Right ventricle myocardium inferior (tissue), 1 donor: ENCODE measurements around the gene MAGI2. TPM values are rescaled to one million over a fixed set of nuclear protein-coding genes. Genes with fewer than 3 reads are reported as not detected.
A peak's percentile ranks its signal among the peaks of the same experiment; 100 is the strongest.

ENCODE experiments used
- ATAC-seq: fragments of 200-7000 bp; cut with Tn5 transposase; one replicate; pipeline ENCODE4 v1.9.1; 2020; ENCODE audit warnings: mild to moderate bottlenecking, moderate library complexity
- DNase-seq: peaks from one replicate; pipeline ENCODE4 v3.0.0; 2021; ENCODE audit errors: missing footprints
- intact Hi-C: fragments of 100-400 bp; cut with DNase I; formaldehyde crosslinking; loops from one replicate; pipeline ENCODE4 v1.11.0; 2022
- total RNA-seq: library from RNA; stranded (reverse); fragmentation: NEBNext Ultra II Directional; extraction: Animal tissue kit (Norgen Biotek cat#: 25700); gene quantifications from one replicate; pipeline ENCODE4 v1.2.1, GENCODE V29; 2021
- donor health status: DM: no; HTN: yes; CAD: no; lungs with severe emphysema.

Gene MAGI2
- total RNA-seq, 1 donor from 2014 or later = 3.1 TPM

DNA sequence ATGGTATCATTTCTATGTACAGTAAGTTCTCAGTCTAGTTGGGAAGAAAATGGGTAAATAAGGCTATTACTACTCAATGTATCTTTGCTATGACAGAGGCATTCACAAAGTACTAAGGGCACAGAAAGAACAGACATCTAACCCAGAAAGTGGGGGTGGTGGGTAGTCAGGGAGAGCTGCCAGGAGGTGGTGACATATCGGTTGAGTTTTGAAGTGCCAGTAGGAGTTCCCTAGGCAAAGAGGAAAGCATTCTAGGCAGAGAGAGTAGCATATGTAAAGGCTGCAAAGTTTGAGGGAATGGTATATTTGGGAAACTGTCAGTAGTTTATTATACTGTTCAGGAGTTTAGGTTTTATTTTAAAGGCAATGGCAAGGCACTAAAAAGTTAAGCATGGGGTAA lies 1372.1 kb downstream of the MAGI2 start:
- intact Hi-C loops = no loop called here
- no peak for ATAC-seq
- DNase-seq = no peak

DNA sequence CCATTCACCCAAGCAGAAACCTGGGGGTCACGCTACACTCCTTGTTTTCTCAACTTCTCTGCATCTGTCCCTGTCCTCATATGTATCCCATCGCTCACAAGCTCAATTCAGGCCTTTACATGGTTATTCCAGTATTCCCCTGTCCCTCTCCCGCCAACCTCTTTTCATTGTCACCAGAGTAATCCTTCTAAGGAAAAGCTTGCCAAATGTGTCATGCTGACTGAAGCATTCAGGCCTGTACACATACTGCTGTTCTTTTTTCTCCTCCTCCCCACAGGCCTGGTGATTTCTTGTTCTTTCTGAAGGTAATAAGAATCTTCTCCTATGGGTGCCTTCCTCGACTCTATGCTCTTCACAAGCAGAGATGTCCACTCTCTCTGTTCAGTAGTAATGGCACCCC lies 1372.7 kb downstream of the MAGI2 start:
- intact Hi-C loops = no loop called here
- no peak for ATAC-seq
- no peak for DNase-seq

DNA sequence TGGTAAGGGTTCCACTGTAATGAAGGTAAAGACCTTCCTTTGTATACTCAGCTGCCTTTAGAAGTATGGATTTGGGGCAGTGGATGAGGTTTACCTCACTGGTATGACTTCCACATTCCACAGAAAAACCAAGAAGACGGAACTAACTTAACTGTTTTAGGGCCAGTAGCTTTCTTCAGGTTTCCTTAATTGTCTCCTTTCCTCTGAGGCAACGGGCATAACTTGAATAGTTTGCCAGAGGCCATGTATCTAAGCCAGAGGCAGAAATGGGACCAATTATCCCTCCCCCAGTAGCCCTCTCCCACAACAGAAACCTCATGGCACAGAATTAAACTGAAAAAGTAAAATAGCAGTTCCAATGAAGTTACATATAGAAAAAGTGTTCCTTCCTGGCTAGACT lies 1373.2 kb downstream of the MAGI2 start:
- ATAC-seq (no peak), DNase-seq (no peak)
- intact Hi-C loops = no loop called here

DNA sequence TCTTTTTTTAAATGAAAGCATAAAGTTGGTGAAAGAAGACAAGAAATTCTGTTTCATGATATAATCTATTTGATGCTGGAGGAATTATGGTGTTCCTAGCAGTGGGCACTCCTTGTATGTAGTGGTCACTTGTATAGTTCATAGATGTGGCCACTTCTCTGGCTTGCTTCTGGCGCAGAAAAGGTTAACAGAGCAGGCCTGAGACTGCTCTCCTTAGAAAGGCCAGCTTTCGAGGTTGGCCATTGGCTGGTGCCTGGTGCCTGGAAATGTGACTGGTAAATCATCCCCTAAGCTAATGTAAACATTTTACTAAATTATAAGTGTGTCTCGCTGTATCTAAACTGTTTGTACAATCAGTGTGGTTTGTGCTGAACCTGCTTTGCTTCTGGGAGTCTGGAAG lies 1378.8 kb downstream of the MAGI2 start:
- intact Hi-C loops = no loop called here
- ATAC-seq (no peak), DNase-seq (no peak)

GRCh38 chr7:78073609-78074382 lies 1379.7 kb downstream of the MAGI2 start:
- intact Hi-C loops = no loop called here
- no peak for ATAC-seq
- no peak for DNase-seq

DNA sequence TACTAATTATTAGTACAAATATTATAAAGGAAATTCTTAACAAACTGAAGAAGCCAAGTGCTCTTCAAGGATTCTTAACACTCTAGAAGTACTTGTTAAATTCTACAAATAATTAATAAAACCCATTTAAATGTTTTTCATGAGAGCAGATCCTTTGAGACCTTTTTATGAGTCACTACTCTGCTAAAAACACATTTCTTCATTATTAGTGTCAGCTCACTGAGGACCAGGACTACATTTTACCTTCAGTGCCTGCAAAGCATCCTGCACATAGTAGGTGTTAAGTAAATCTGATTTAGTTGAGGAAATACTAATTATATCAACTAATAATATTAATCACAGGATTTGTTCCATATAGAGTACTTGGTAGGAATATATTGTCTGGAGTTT lies 1381.3 kb downstream of the MAGI2 start:
- ATAC-seq = no peak
- intact Hi-C loops = no loop called here
- DNase-seq = no peak

DNA sequence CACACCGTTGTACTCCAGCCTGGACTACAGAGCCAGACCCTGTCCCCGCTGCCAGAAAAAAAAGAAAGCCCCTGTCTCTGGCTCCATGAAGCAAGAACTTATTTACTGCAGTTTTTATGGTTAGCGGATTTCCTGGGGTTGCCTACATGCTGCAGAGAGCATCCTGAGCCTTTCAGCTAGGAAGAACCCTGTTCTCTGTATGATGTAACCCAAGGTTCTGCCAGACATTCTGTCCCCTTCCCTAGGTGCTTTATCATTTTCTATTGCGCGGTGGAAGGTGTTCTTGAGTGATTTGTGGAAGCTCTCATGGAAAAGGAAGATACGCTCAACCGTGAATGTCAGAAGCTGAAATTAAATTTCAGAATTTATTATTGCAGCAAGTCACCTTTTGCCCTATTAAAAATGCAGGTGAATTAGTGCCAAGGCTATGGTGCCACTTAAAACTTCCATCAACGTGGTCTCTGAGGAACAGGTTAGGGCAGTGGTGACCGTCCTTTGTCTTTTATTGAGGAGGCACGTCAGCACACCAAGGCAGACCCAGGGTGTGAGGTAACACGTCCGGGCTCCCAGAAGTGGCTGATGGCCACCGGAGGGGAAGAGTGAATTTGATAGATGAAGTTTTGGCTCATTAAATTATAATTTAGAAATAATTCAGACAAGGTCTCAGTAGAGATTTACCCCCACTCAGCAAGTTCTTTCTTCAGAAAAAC lies 1381.8 kb downstream of the MAGI2 start:
- ATAC-seq = no peak
- DNase-seq = no peak

DNA sequence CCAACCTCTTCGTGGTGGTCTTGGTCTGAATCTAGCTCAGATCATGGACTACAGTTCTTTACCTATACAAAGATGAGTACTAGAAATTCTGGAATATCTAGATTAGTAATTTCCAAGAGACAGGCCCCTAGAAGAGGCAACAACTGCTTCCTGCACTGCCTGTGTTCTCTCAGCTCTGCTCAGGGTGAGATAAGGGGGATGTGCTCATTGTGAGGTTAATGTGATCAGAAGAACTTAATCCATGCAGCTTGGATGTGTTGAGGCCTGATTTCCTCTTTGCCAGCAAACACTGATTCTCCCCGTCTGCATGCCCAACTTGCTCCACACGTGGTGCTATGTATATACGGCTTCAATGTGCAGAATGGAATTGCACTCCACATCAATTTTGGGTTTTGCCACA lies 1386.9 kb downstream of the MAGI2 start:
- intact Hi-C loops = no loop called here
- ATAC-seq (no peak), DNase-seq (no peak)

More for the DNA sequence above, 1381.8 kb downstream of the MAGI2 start:
- intact Hi-C loops = no loop called here

GRCh38 chr7:78063758-78064157 lies 1389.7 kb downstream of the MAGI2 start:
- intact Hi-C loops = no loop called here
- ATAC-seq (no peak), DNase-seq (no peak)

- DNase-seq (no peak), ATAC-seq (no peak)
Measured at GRCh38 chr7:78062214-78062613, 1391.3 kb downstream of the MAGI2 start.

DNA sequence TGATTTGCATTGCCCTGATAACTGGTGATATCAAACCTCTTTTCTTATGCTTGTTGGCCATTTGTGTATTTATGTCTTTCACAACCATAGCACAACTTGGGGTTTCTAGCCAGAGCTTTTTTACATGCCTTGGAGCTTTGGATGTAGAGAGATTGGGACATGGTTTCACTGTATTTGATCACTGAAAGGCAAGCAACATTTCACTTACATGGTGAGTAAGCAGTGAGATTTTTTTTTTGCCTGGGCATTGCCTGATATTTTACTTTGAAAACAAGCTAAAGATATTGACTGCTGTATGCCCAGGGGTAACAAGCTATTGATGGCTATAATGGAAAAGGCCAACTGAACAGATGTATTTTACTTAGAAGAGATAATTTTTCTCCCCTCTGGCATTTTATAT lies 1395.9 kb downstream of the MAGI2 start:
- DNase-seq (no peak), ATAC-seq (no peak)
- intact Hi-C loops = no loop called here

More at GRCh38 chr7:78062214-78062613, 1391.3 kb downstream of the MAGI2 start:
- intact Hi-C loops = no loop called here

- DNase-seq (no peak), ATAC-seq (no peak)
- intact Hi-C loops = no loop called here
Measured at GRCh38 chr7:78055599-78055998, 1397.9 kb downstream of the MAGI2 start.

DNA sequence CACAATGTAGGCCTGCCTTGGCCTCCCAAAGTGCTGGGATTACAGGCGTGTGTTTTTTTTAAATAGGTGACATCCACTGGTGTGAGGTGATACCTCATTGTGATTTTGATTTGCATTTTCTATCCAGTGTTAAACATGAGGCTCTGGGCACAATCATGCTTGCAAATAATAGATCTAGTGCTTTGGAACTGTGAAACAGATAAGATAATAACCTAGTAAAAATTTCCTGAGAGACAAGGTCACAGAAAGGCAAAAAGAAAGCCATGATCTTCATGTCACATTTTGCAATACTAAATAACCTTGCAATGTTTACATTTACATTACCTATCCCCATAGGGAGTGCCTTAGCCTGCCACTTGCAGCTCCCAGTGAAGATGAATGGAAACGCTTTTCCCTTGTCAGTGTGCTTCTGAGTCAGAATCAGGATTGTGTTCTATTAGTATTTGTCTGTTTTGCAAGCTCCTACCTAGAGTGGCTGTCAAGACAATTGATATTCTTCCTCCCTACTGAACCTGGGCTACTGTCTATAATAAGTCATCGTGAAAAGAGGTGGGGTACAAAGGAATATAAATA lies 1398.4 kb downstream of the MAGI2 start:
- ATAC-seq (no peak), DNase-seq (no peak)
- intact Hi-C loops = no loop called here

DNA sequence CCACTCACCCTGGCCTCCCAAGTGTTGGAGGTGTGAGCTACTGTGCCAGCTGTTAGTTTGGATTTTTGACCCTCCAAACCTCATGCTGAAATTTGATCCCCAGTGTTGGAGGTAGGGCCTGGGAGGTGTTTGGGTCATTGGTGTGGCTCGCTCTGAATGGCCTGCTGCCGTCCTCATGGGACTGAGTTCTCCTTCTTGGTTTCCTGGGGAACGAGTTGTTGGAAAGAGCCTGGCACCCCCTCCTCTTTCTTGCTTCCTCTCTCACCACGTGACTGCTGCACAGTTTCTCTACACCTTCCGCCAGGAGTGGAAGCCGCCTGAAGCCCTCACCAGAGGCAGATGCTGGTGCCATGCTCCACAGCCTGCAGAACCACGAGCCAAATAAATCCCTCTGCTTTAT lies 1401.4 kb downstream of the MAGI2 start:
- DNase-seq (no peak), ATAC-seq (no peak)
- intact Hi-C loops = no loop called here

GRCh38 chr7:78047800-78048199 lies 1405.7 kb downstream of the MAGI2 start:
- no peak for DNase-seq
- no peak for ATAC-seq
- intact Hi-C loops = no loop called here

DNA sequence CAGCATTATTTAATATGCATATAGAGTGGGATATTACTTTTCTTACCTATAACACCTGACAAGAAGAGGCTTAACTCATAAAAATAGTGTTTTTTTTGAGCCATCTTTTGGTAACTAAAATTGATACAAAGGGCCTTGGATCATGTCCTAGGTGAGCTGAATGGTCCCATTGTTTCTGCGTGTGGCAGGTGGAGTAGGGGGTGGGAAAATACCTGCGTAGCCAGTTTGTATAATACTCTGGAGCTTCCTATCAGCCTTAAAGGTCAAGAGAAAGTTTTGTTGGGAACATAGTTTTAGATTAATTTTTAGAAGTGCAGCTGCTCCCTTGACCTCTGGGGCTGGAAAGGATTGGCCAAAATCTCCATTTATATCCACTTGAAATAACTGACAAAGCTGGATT lies 1410.3 kb downstream of the MAGI2 start:
- no peak for ATAC-seq
- intact Hi-C loops = no loop called here
- DNase-seq = no peak

- DNase-seq (no peak), ATAC-seq (no peak)
- intact Hi-C loops = no loop called here
Measured at GRCh38 chr7:78041423-78041822, 1412.0 kb downstream of the MAGI2 start.

- ATAC-seq = no peak
- intact Hi-C loops = no loop called here
- DNase-seq = peak; percentile 72
Measured at GRCh38 chr7:78039790-78040776, 1413.4 kb downstream of the MAGI2 start.

GRCh38 chr7:78038465-78039080 lies 1414.9 kb downstream of the MAGI2 start:
- DNase-seq (no peak), ATAC-seq (no peak)
- intact Hi-C loops = no loop called here
